ENCODE results near the gene NALCN.

Gene NALCN

DNA sequence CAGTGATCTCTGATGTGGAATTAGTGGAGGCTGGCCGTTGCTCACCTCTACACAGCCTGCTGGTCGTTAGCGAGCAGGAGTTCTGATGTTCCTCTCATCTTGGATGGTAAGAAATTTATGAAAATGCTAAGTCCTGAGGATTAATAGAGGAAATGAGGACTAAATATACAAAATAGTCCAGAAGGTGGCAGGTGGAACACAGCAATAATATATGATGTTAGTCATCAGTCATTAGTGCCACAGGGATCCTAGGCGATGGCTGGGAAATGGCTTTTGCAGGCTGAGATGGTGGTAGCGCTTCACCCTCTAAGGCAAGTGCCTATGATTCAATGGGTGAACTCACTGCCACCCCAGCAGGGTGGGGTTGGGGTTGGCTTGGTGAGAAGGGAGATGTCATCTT lies 403.1 kb downstream of the NALCN start:
- no peak for DNase-seq

- DNase-seq: no peak
Observed at GRCh38 chr13:101010100-101010499, 406.2 kb downstream of the NALCN start.

GRCh38 chr13:101007245-101007644 lies 409.1 kb downstream of the NALCN start:
- DNase-seq: no peak
